ENCODE data around the gene PIP5K1B. TPM values are rescaled to one million over a fixed set of nuclear protein-coding genes. Genes with fewer than 3 reads are reported as not detected.
"Not testable (repeated sequence)": the region's sequence is repeated elsewhere in the genome, so short reads cannot be mapped to it uniquely, and the experiment has no call there.

Gene PIP5K1B
- total RNA-seq, 1 donor from 2014 or later, result 0.71 TPM

DNA sequence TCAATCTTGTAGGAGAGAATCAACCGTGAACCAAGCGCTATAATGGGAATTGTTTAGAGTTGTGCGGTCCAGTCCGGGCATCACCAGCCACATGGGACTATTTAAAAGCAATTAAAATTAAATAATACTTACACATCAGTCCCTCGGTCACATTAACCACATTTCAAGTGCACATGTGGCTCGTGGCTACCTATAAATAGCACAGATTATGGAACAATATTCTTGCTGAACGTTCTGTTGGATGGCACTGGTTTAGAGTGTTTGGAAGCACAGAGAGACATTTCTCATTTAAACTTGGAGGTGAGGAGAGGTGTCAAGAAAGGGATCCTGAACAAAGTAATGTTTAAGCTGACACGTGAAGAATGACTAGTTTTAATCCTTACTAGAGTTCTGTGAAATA lies 12.5 kb upstream of the PIP5K1B start:
- H3K36me3 ChIP-seq (ENCODE audit: control insufficient read depth, insufficient read depth, low read length), result no peaks in the 10 kb centered on the region
- no peak for TF ChIP-seq CTCF (IDR thresholded peaks at IDR 0.05; ENCODE audit: insufficient read depth, low read length, poor library complexity, severe bottlenecking)

GRCh38 chr9:68694125-68694524 lies 10.9 kb upstream of the PIP5K1B start:
- no peaks in the 10 kb centered on the region for H3K27me3 ChIP-seq (ENCODE audit: control insufficient read depth, insufficient read depth, low read length)
- no peak for DNase-seq (ENCODE audit: low read depth)
- no peak for TF ChIP-seq CTCF (IDR thresholded peaks at IDR 0.05; ENCODE audit: insufficient read depth, low read length, poor library complexity, severe bottlenecking)
- no peaks in the 10 kb centered on the region for H3K36me3 ChIP-seq (ENCODE audit: control insufficient read depth, insufficient read depth, low read length)
- no peak overlapping the region for H3K4me3 ChIP-seq (ENCODE audit: low read depth, low read length)

More for the DNA sequence above, 12.5 kb upstream of the PIP5K1B start:
- no peak overlapping the region for H3K4me3 ChIP-seq (ENCODE audit: low read depth, low read length)
- DNase-seq (ENCODE audit: low read depth), result no peak
- H3K27me3 ChIP-seq (ENCODE audit: control insufficient read depth, insufficient read depth, low read length), result no peaks in the 10 kb centered on the region

DNA sequence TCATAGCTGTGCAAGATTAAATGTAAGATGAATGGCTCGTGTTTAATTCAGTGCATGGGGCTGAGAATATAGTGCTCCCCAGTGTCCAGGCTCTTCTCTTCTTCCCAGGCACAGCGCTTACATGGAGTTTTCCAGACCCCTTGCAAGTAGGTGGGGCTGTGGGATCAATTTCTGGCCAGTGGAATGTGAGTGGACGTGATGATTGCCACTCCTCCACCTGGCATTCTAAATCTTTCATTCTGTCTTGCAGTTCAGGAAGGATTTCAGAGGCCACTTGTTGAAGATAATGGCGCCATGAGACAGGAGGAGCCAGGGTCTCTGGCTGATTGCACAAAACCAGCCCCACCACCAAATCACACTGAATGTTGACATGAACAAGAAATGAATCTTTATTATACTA lies 7.2 kb upstream of the PIP5K1B start:
- H3K4me3 ChIP-seq (ENCODE audit: low read depth, low read length), result no peak overlapping the region
- no peaks in the 10 kb centered on the region for H3K36me3 ChIP-seq (ENCODE audit: control insufficient read depth, insufficient read depth, low read length)
- no peak for DNase-seq (ENCODE audit: low read depth)
- H3K27me3 ChIP-seq (ENCODE audit: control insufficient read depth, insufficient read depth, low read length), result no peaks in the 10 kb centered on the region
- TF ChIP-seq CTCF (IDR thresholded peaks at IDR 0.05; ENCODE audit: insufficient read depth, low read length, poor library complexity, severe bottlenecking), result no peak

GRCh38 chr9:68698943-68699509 lies 6.0 kb upstream of the PIP5K1B start:
- no peak for TF ChIP-seq CTCF (IDR thresholded peaks at IDR 0.05; ENCODE audit: insufficient read depth, low read length, poor library complexity, severe bottlenecking)
- DNase-seq (ENCODE audit: low read depth), result no peak
- Histone ChIP-seq H3K4me3 (ENCODE audit: low read depth, low read length) (no peak overlapping the region), H3K36me3 (ENCODE audit: control insufficient read depth, insufficient read depth, low read length) (no peaks in the 10 kb centered on the region), H3K27me3 (ENCODE audit: control insufficient read depth, insufficient read depth, low read length) (peaks cover 2% of the 10 kb centered on the region)

DNA sequence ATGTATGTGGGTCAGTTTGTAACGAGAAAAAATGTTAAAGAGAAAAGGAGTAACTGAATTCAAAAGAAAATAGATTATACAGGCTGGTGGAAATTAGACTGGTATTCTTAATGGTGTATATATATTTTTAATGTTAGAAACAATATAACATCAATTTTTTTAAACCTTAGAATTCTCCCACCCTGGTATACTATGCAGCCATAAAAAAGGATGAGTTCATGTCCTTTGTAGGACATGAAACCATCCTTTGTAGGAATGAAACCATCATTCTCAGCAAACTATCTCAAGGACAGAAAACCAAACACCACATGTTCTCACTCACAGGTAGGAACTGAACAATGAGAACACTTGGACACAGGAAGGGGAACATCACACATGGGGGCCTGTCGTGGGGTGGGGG lies 5.4 kb upstream of the PIP5K1B start:
- not testable (repeated sequence) for DNase-seq (ENCODE audit: low read depth); H3K4me3 ChIP-seq (ENCODE audit: low read depth, low read length); H3K36me3 ChIP-seq (ENCODE audit: control insufficient read depth, insufficient read depth, low read length); H3K27me3 ChIP-seq (ENCODE audit: control insufficient read depth, insufficient read depth, low read length)

GRCh38 chr9:68702493-68702892 lies 2.5 kb upstream of the PIP5K1B start:
- DNase-seq (ENCODE audit: low read depth), result no peak
- Histone ChIP-seq H3K36me3 (ENCODE audit: control insufficient read depth, insufficient read depth, low read length) (no peaks in the 10 kb centered on the region), H3K27me3 (ENCODE audit: control insufficient read depth, insufficient read depth, low read length) (peaks cover 32% of the 10 kb centered on the region), H3K4me3 (ENCODE audit: low read depth, low read length) (no peak overlapping the region)
- TF ChIP-seq CTCF (IDR thresholded peaks at IDR 0.05; ENCODE audit: insufficient read depth, low read length, poor library complexity, severe bottlenecking), result no peak

All from kidney epithelial cell (primary cell).